ENCODE data around the gene NKAIN1.
"Not testable (repeated sequence)": the region's sequence is repeated elsewhere in the genome, so short reads cannot be mapped to it uniquely, and the experiment has no call there.

The NKAIN1 gene

DNA sequence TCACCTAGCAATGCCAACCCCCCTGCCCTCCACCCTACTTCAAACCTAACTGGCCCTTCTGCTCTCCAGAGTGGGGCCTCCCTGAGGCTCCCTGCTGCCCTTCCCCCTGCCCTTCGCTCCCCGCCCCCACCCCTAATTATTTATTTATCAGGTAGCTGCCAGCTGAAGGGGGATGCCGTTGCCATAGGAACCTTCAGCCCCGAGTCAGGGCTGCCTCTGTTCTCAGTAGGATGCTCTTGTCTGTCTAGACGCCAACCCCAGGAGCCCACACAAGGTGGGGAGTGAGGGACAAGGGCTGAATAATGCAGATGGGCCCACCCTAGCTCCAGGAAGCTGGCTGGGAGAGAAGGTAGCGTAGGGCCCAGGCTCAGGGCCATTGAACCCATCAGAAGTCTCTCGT lies 41.1 kb downstream of the NKAIN1 start:
- DNase-seq, result no peak

DNA sequence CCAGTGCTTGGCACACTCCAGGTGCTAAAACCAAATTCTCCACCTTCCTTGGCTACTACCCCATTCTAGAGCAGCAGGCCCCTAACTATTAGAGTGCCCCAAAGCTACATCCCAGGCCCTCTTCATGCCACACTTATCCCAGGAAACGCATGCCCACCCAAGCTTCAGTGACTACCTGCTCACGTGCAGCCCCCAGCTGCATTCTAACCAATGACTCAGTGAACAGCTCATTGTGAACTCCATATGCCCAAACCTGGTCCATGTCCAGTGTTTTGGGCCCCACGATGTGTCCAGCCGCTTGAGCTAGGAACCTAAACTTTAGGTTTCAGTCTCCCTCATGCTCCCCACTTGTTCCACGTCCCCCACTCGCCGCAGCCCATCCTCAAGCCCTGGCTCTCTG lies 41.5 kb downstream of the NKAIN1 start:
- no peak for DNase-seq

DNA sequence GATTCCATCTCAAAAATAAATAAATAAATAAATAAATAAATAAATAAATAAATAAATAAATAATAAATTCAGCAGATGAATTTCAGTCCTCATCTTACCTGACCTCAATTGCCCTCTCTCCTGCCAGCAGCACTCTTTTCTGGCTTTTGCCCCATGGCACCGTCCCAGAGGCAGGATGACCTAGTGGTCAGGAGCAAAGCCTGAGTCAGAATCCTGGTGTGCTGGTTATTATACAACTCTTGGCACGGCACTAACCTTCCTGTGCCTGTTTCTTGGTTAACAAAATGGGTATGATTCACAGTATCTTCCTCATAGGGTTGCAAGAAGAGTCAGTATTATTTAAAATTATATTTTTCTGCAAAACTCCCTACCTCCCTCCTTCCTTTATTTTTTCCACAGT lies 43.0 kb downstream of the NKAIN1 start:
- DNase-seq, result peak in 1 of 56 donors; percentile 16

DNA sequence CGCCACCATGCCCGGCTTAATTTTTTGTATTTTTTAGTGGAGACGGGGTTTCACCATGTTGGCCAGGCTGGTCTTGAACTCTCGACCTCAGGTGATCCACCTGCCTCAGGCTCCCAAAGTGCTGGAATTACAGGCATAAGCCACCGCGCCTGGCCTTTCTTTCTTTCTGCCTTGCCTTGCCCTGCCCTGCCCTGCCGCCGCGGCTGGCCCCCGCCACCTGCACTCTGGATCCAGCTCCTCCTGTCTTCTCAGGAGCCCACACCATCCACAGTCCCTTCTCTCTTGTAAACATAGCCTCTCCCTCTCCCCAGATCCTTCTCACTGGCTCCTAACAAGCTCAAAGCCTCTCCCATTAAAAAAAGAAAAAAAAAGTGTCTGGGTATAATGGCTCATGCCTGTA lies 44.4 kb downstream of the NKAIN1 start:
- DNase-seq, result not testable (repeated sequence)

DNA sequence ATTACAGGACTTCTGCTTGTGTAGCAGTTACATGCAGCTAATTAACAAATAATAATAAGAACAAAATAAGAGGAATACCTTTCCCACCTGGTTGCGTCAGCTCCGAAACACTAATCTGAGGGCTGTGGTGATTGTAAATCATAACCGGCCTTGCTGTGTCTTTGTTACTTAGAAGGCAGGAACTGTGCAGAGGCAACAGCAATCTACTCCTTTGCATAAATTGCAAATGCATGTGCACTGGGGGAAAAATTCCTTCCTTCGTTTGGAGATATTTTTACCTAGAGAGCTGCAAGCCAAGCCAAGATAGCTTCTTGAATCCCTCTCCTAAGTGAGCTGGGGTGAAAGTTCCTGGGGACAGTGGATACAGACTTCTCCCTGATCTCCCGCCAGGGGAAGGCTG lies 46.0 kb downstream of the NKAIN1 start:
- DNase-seq, result no peak

DNA sequence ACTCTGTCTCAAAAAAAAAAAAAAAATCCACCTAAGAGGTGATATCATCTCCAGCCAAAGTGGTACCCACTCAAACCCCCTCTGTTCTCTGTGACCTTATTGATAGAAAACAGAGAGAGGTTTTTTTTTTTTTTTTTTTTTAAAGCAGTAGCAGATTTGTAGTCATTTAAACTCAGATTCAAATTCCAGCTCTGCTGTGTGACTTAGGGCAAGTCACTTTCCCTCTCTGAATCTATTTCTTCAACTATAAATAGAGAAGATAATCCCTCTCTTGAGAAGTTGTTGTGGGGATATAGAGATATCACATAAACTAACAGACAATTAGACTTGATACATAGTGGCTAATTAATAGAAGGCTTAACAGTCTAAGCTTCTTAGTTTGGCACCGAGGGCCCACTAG lies 48.4 kb downstream of the NKAIN1 start:
- DNase-seq, result no peak

DNA sequence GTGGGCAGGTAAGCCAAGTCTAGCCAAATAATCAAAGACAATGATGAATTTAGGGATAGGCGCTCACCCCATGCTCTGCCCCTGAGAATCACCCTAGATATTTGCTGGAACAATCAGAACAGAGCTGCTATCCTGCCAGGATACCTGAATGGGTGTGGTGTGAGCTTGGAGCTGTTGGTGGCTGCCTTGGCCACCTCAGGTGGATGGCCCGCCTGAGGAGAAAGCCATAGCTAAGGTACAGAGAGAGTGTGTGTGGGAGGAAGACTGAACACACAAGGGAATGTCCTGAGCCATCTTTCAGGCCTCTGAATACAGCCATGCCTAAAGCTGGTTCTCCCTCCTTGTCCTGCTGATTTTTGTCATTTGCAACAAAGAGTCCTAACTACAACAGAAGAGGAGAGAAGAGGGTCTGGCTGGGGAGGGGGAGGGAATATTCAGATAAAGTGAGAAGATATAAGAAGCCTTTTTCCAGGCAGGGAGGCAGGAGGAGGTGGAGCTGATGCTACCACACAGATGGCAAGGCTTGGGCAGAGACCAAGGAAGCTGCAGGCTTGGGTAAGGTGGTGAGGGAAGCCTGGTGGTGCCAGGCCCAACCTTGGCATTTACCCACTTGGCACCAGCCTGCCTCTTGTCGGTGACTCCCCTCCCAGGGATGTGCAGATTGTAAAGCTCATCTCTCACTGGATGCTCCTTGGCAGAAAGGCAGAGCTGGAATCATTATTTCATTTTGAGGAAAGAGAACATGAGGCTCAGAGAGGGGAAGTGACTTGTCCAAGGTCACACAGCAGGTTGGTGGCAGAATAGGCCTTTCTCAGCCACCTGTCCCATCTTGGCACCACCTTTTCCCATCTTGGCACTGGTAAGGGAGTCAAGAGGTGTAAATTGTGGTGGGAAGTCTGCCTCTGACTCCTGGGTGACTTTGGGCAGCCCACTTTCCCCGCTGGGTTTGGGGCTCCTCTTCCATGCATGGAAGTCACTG lies 49.7 kb downstream of the NKAIN1 start:
- no peak for DNase-seq

DNA sequence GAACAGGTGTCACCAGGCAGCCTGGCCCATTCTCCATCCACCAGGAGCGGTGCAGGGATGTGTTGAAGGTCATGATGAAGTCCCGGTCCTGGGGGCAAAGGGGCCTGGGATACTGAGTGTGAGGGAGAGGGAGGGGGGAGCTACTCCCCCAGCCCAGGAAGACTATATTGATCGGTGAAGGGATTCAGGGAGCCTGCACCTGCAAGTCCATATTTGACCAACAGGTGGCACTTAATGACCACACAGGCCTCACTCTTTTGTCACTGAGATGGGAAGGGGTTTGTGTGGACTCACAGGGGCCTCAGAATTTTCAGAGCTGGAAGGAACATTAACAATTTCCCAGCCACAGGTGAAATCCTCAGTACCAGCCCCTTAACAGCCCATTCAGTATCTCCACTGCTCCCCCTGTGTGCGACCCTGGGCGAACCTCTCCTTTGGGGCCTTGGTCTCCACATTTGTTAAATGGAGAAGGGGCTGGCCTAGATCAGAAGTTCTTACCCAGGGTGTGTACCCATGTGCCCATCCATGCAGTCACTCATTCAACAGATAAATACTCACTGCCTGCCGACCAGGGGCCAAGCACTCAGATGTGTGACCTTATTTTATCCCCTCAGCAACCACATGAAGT lies 55.6 kb downstream of the NKAIN1 start:
- peak in 19 of 56 donors; percentile 4 to 66 (median 21) for DNase-seq

DNA sequence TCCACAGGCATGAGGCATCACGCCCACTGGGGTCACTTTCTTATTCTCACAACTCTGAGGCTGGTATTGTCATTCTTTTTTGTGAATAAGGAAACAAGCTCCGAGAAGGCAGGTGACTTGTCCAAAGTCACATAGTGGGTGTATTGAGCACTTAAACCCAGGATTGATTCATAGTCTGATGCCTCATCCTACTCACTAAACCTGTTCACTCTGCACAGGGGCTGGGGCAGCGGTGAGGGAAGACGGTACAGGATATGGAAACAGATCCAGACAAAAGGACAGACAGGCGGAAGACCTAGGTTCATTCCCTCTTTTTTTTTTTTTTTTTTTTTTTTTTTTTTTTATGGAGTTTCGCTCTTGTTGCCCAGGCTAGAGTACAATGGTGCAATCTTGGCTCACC lies 56.6 kb downstream of the NKAIN1 start:
- no peak for DNase-seq

DNA sequence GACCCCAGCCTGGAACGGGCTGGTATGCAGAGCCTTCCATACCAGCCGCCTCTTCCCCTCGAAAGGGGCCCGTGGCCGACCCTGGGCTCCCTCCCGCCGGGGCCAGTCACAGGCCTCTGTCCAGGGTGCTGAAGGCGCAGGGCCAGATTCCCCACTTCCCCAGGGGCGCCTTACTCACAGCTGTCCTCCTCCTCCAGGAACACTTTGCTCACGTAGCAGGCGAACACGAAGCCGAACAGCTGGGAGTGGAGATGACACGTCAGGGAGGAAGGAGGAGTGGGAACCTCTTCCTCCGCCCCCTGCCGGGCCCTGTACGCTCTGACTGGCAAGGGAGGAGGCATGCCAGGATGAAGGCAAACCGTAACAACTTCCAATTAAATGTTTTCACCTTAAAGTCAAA lies 57.3 kb downstream of the NKAIN1 start:
- DNase-seq, result peak in 22 of 56 donors; percentile 5 to 49 (median 27)

DNA sequence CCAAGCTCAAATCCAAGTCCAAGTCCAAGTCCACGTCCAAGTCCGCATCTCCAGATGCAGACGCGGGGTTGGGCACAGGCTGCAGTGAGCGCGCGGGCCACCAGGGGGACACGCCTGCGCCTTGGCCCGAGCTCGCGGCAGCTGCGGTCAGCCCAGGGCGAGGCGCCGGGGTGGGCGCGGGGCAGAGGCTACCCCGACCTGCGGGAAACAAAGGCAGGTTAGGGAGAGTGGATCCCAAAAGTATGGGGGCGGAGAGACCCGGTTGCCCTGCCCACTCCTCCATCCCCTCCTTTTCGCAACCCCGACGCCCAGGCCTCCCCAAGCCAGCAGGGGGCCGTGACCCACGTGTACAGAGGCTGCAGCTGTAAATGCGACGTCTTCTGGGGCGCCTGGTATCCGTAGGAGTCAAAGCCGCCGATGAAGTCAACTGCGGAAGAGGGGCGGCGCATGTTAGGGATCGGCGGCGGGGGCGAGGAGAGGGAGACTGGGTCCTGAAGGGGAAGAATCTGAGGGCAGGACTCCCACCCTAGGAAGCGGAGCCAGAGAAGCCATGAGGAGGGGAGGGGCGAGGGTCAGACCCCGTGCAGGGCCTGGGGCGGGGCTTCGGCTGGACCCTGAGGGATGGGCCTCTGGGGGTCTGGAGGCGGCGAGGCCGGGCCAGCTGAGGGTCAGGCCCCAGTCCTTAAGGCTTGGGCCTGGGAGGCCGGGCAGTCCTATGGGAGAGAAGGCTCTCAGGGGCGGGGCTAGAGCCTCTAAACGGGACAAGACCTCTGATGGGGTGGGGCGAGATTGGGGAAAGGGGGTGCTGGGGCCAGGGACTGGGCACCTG lies 58.0 kb downstream of the NKAIN1 start:
- DNase-seq, result peak in 24 of 56 donors; percentile 7 to 72 (median 24)

DNA sequence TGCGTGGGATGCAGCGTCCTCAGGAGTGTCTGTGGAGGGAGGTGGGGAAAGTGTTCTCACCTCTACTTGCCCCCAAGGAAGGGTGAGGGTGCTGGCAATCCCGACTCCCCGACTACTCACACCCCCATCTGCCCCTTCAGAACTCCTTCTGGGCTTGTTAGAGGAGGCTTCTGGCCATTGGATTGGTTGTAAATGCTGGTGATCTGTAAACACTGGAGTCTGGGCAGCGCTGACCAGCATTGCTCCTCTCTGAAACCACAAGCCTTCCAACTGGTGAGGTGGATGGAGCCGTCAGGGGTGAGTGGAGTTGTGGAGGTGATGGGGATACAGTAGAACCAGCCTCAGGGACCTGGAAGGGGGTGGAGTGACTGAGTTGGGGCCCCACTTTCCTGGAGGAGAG lies 59.3 kb downstream of the NKAIN1 start:
- no peak for DNase-seq

DNA sequence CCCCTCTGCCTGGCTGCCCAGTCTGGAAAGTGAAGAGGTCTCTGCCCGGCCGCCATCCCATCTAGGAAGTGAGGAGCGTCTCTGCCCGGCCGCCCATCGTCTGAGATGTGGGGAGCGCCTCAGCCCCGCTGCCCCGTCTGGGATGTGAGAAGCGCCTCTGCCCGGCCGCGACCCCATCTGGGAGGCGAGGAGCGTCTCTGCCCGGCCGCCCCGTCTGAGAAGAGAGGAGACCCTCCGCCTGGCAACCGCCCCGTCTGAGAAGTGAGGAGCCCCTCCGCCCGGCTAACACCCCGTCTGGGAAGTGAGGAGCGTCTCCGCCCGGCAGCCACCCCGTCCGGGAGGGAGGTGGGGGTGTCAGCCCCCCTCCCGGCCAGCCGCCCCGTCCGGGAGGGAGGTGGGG lies 63.4 kb downstream of the NKAIN1 start:
- DNase-seq, result not testable (repeated sequence)

DNA sequence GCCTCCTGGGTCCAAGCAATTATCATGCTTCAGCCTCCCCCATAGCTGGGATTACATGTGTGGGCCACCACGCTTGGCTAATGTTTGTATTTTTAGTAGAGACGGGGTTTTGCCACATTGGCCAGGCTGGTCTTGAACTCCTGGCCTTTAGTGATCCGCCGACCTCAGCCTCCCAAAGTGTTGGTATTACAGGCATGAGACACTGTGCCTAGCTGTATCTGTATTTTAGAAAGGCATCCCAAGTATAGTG lies 69.3 kb downstream of the NKAIN1 start:
- no peak for DNase-seq

DNA sequence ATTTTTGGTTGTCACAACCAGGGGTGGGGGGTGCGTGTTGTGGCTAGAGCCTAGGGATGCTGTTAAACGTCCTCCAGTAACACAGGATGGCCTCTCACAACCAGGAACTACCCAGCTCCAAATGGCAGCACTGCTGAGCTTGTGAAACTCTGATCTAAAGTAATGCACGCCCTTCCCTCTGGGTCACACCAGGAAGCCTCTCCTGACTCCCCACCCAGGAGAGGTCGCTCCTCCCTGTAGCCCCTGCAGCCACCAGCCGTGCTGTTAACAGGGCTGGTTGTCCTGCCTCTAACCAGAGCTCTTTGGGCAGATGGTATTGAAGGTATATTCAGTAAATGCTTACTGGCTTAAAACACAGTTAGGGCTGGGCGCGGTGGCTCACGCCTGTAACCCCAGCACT lies 73.2 kb downstream of the NKAIN1 start:
- DNase-seq, result no peak

DNA sequence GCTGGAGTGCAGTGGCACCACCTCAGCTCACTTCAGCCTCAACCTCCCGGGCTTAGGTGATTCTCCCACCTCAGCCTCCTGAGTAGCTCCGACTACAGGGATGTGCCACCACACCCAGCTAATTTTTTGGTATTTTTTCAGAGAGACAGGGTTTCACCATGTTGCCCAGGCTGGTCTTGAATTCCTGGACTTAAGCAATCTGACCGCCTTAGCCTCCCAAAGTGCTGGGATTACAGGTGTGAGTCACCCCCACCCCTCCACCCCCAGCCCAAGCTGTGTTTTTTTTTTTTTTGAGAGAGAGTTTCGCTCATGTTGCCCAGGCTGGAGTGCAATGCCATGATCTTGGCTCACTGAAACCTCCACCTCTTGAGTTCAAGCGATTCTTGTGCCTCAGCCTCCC lies 75.4 kb downstream of the NKAIN1 start:
- no peak for DNase-seq

DNA sequence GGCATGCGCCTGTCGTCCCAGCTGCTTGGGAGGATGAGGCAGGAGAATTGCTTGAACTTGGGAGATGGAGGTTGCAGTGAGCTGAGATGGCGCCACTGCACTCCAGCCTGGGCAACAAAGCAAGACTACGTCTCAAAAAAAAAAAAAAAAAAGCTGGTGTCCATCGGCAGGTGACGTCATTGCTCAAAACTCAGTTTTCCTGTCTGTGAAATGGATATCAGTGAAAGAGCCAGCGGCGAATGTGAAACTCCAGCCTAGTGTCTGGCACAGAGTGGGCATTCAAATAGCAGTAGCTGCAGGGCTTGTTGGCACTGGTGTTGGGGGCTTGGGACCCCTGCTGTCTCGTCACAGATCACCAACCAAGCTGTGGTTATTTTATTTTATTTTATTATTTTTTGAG lies 75.8 kb downstream of the NKAIN1 start:
- DNase-seq, result no peak

DNA sequence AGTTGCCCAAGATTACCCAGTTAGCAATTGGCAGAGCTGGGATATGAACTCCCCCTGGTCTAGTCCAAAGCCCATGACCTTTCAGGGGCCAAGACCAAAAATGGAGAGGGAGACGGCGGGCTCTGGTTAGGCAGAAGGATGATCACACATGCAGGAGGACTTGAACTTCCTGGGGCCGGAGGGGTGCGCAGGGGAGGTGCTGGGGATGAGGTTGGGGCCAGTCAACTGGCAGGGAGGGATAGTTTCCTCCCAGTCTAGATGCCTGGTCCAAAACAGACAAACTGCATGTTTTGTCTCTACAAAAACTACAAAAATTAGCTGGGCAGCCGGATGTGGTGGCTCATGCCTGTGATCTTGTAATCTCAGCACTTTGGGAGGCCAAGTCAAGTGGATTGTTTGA lies 78.1 kb downstream of the NKAIN1 start:
- DNase-seq, result no peak

DNA sequence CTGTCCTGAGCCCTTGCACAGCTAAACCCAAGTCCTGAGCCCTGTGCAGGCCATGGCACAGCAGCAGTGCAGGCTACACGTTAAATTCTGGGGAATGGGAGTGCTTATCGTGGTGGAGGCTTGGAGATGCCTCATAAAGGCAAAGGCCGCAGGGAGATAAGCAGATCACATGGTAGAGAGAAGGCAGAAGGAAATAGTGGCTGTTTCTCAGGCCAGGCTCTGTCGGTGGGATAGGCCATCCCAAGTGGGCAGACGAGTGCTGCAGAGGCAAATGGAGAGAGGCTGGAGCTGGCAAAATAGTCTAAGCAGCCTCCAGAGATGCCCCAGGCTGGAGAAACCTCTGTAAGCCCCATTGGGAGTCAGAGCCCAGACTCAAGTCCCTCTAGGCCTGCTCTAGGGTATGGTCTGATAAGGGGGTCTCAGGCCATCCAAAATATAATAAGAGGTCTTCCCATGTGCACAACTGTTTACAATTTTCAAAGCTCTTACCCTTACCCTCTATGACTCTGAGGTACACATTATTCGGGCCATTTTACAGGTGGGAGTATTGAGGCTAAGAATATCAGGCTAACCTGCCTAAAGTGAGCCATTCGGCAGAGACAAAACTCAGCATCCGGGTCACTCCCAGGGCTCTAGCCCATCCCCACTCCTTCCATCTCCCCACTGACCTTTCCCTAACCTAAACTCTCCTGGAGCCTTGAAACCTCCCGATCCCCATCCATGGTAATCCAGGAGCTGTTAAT lies 79.6 kb downstream of the NKAIN1 start:
- DNase-seq, result no peak

DNA sequence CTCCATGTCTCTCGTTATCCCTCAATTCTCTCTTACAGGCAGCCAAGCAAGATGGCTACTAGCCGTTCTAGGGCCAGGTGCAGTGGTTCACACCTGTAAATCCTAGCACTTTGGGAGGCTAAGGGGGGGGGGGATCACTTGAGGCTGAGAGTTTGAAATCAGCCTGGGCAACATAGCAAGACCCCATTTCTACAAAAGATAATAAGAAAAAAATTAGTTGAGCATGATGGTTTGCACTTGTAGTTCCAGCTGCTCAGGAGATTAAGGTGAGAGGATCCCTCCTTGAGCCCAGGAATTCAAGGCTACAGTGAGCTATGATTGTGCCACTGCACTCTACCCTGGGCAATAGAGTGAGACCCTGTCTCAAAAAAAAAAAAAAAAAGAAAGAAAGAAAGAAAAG lies 80.4 kb downstream of the NKAIN1 start:
- DNase-seq, result no peak

DNA sequence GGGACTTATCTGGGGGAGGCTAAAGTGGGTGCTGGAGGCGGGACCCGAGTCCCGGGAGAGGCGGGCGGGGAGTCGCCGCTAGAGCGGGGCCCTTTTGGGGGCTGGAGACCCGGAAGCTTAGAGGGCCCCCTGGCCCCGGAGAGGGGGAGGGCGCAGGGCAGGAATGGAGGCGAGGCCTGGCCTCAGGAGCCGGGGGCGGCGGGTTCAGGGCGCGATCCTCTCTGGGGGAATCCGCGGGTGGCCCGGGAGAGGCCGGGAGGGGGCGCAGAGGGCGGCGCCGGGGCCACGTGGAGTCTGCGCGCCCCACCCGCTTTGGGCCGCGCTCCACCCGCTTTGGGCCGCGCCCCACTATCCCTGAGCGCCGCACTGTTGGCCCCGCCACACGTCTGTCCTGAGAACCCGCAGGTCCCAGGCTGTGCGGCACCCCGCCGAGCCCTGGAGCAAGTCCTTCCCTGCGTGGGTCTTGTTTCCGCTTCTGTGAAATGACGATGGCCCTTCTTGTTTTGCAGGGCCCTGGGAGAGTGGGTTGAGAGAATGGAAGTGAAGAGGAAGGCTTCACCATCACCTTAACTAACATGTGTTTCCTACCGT lies 84.4 kb downstream of the NKAIN1 start:
- DNase-seq, result peak in 30 of 56 donors; percentile 2 to 59 (median 24)

Measured in amygdala (tissue), 56 donors.